H1 (cell line): ENCODE results near the gene EIF2A.

Experiments used
- ATF3 ChIP-seq: IDR thresholded peaks from 2 replicates; pipeline ENCODE4 v1.6.1; 2011; ENCODE audit warnings: low read depth, mild to moderate bottlenecking, low read length; ENCODE audit not compliant: insufficient read depth
- CTCF ChIP-seq, 3 experiments: IDR thresholded peaks; 1 replicate in 2 of 3; 2 replicates in 1 of 3; pipeline versions ENCODE4 v1.5.1 to v1.6.1; 2011; ENCODE audit warnings: low read length in 3 of 3, mild to moderate bottlenecking in 3 of 3, inconsistent platforms in 2 of 3, low read depth in 1 of 3, moderate library complexity in 1 of 3; ENCODE audit not compliant: insufficient read depth in 1 of 3; ENCODE audit errors: control extremely low read depth in 1 of 3
- HDAC6 ChIP-seq: IDR thresholded peaks from one replicate; pipeline ENCODE4 v1.7.1; 2012; ENCODE audit warnings: low read depth, mild to moderate bottlenecking, inconsistent platforms, low read length, moderate library complexity
- KDM5A ChIP-seq: fragments of 200-600 bp; IDR thresholded peaks from 2 replicates; pipeline ENCODE4 v1.7.1; 2012; ENCODE audit warnings: mild to moderate bottlenecking, low read length, inconsistent platforms, mixed read lengths
- SP1 ChIP-seq: IDR thresholded peaks from 2 replicates; pipeline ENCODE4 v1.6.1; 2011; ENCODE audit warnings: low read depth, low read length
- SP4 ChIP-seq: IDR thresholded peaks from 2 replicates; pipeline ENCODE4 v1.6.1; 2012; ENCODE audit warnings: low read length, inconsistent platforms

- TF ChIP-seq CTCF (IDR thresholded peaks at IDR 0.05; ENCODE audit: control extremely low read depth in 1 of 3, insufficient read depth in 1 of 3, low read depth in 1 of 3, low read length in 3 of 3) (no peak), ATF3 (no peak), KDM5A (no peak), SP4 (no peak), HDAC6 (no peak), SP1 (no peak)
Measured at GRCh38 chr3:150515210-150515609, 31.4 kb upstream of the EIF2A start.
